MCF 10A (cell line): Measurements from ENCODE around the gene LRRTM1. TPM values are rescaled to one million over a fixed set of nuclear protein-coding genes. Genes with fewer than 3 reads are reported as not detected.

Experiments used
- Bru-seq: library from RNA; stranded (reverse); fragments of 400-500 nt; gene quantifications from one replicate; lab custom pipeline; 2021; lab: Mats Ljungman, UMichigan
- BruChase-seq, 2 experiments: library from RNA; stranded (reverse); fragments of 400-500 nt; gene quantifications; one replicate each; lab custom pipeline; 2021; lab: Mats Ljungman, UMichigan
- BruUV-seq: library from RNA; stranded (reverse); fragments of 400-500 nt; replicated peaks from 2 replicates; lab custom pipeline; 2021; lab: Mats Ljungman, UMichigan
- CTCF ChIA-PET: fragments of 300-600 bp; sonication (Branson Sonifier 250); formaldehyde crosslinking; extraction: SDS; loops from one replicate; lab custom pipeline; 2021; ENCODE audit warnings: antibody characterized with exemption, inconsistent platforms; lab: Yijun Ruan, JAX
- POLR2A ChIA-PET: fragments of 300-600, 350-650 bp; sonication (Branson Sonifier 250); formaldehyde crosslinking; extraction: SDS; loops from one replicate; lab custom pipeline; 2020; ENCODE audit warnings: antibody characterized with exemption, inconsistent platforms; lab: Yijun Ruan, JAX
- DNase-seq: peaks from one replicate; pipeline ENCODE4 v3.0.0-alpha.2; 2018; ENCODE audit not compliant: unreplicated experiment
- H3K27ac Mint-ChIP-seq: one replicate; pipeline ENCODE4 v1.8.0; 2022; ENCODE audit warnings: mild to moderate bottlenecking, low read depth, mixed read lengths; ENCODE audit not compliant: unreplicated experiment
- H3K27me3 Mint-ChIP-seq: one replicate; pipeline ENCODE4 v1.8.0; 2022; ENCODE audit warnings: mixed read lengths; ENCODE audit not compliant: insufficient read depth, unreplicated experiment
- H3K36me3 Mint-ChIP-seq: one replicate; pipeline ENCODE4 v1.8.0; 2022; ENCODE audit warnings: mild to moderate bottlenecking, moderate library complexity, mixed read lengths; ENCODE audit not compliant: insufficient read depth, unreplicated experiment
- H3K4me1 Mint-ChIP-seq: one replicate; pipeline ENCODE4 v1.8.0; 2022; ENCODE audit warnings: mixed read lengths; ENCODE audit not compliant: insufficient read depth, unreplicated experiment
- H3K4me3 Mint-ChIP-seq: one replicate; pipeline ENCODE4 v1.8.0; 2022; ENCODE audit warnings: mild to moderate bottlenecking, moderate library complexity, mixed read lengths; ENCODE audit not compliant: unreplicated experiment
- H3K9me3 Mint-ChIP-seq: one replicate; pipeline ENCODE4 v1.8.0; 2022; ENCODE audit warnings: mixed read lengths; ENCODE audit not compliant: unreplicated experiment
- intact Hi-C: fragments of 100-400 bp; cut with micrococcal nuclease; formaldehyde crosslinking; loops from 2 replicates; pipeline ENCODE4 v1.14.1; 2022
- long read RNA-seq: library from polyadenylated mRNA; stranded (forward); transcript quantifications from one replicate; pipeline ENCODE4 v2.0.0, GENCODE V29; 2022
- total RNA-seq: library from RNA; stranded (reverse); gene quantifications from 2 replicates; pipeline ENCODE4 v1.2.3, GENCODE V29; 2022
- TF ChIP-seq, protein P1 (sequence below): fragments of 200-600 bp; IDR thresholded peaks from one replicate; pipeline ENCODE4 v1.8.0; 2022; ENCODE audit warnings: antibody characterized with exemption, mild to moderate bottlenecking; ENCODE audit not compliant: unreplicated experiment

The LRRTM1 gene, protein sequence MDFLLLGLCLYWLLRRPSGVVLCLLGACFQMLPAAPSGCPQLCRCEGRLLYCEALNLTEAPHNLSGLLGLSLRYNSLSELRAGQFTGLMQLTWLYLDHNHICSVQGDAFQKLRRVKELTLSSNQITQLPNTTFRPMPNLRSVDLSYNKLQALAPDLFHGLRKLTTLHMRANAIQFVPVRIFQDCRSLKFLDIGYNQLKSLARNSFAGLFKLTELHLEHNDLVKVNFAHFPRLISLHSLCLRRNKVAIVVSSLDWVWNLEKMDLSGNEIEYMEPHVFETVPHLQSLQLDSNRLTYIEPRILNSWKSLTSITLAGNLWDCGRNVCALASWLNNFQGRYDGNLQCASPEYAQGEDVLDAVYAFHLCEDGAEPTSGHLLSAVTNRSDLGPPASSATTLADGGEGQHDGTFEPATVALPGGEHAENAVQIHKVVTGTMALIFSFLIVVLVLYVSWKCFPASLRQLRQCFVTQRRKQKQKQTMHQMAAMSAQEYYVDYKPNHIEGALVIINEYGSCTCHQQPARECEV
- total RNA-seq (not detected in 2 replicates), Bru-seq, nascent RNA (not detected), BruChase-seq, experiment 1, labeled RNA remaining after a 6-hour chase (not detected), BruChase-seq, experiment 2, labeled RNA remaining after a 2-hour chase (not detected)
- long read RNA-seq, result 0 reads

DNA sequence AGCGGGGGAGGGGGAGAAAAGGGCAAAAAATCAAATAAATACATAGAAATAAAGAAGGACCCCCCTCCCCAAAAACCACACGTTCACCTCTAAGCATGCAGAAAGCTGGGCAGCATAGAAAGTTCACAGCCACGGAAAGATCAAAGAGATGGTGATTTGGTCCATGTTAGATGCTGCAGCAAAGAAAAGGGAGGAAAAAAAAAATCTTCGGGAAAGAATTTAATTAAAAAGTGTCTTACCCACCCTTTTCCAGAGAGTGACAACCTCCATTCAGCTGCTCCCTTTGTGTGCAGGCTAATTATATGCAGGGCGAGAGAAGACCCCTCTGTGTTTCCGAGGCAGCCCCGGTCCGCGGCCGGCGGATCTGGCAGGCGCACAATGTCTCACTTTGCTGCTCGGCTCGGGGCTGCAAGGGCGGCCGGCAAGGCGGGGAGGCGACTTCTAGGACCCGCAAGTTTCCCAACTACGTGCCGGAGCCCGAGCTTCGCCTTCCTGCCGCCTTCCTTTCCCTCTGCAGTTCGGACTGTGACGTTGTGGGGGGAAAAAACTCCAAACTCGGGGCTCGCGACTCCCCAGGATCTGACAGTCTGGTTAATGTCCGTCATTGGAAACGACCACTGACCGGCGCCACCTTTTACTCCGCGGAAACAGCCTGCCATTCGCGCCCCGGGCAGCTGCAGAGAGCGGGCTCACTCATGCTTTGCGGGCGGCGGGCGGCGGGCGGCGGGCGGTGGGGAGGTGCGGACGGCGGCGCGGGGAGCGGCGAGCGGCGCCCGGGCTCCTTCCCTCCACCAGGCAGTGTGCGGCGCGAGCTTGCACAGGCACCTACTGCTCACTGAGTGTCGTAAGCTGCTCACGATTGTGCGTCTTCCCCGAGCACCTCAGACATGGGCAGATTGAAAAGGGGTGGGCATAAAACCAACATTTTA lies at the start of gene LRRTM1:
LRRTM1 (minus strand) TSS at position 844 of the 929 bp plus-strand sequence. CDS start 933 bp downstream, outside the sequence.
- Mint-ChIP-seq H3K36me3 (no peaks in the 10 kb centered on the region), H3K4me1 (no peaks in the 10 kb centered on the region), H3K27ac (no peak within 1 kb of the TSS), H3K27me3 (peaks cover 11% of the 10 kb centered on the region), H3K4me3 (no peak within 1 kb of the TSS), H3K9me3 (no peaks in the 10 kb centered on the region)
- BruUV-seq, result no TSS peak
- intact Hi-C loops, result no loop called here
- TF ChIP-seq, protein P1, sequence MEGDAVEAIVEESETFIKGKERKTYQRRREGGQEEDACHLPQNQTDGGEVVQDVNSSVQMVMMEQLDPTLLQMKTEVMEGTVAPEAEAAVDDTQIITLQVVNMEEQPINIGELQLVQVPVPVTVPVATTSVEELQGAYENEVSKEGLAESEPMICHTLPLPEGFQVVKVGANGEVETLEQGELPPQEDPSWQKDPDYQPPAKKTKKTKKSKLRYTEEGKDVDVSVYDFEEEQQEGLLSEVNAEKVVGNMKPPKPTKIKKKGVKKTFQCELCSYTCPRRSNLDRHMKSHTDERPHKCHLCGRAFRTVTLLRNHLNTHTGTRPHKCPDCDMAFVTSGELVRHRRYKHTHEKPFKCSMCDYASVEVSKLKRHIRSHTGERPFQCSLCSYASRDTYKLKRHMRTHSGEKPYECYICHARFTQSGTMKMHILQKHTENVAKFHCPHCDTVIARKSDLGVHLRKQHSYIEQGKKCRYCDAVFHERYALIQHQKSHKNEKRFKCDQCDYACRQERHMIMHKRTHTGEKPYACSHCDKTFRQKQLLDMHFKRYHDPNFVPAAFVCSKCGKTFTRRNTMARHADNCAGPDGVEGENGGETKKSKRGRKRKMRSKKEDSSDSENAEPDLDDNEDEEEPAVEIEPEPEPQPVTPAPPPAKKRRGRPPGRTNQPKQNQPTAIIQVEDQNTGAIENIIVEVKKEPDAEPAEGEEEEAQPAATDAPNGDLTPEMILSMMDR, result no peak
- CTCF ChIA-PET, result interaction anchor here (0.6 to 1.2 kb wide), 3 partner anchors 22 to 83 kb away, joined by 3 to 4 read pairs (median 3); no protein-coding TSS in a partner anchor
- POLR2A ChIA-PET, result no interaction called here
- DNase-seq, result no peak

DNA sequence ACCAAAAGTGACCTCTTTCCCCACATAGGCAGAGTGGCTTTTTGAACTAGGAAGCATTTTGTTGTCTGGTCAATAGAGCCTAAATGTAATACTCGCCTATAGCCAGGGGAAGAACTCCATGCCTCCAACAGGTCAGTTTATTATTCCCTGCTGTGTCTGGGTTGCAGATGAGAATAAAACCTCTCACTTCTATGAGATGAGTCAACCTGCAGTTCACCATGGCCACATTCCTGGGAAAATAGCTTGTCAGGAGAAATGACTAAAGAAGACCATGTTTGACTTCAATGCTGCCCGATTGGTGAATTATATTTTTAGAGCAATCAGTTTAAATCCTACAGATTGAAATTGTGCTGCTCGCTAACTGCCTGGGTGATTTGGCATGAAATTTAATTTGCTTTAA lies 46.7 kb upstream of the LRRTM1 start:
- intact Hi-C loops, result no loop called here
- POLR2A ChIA-PET, result no interaction called here

DNA sequence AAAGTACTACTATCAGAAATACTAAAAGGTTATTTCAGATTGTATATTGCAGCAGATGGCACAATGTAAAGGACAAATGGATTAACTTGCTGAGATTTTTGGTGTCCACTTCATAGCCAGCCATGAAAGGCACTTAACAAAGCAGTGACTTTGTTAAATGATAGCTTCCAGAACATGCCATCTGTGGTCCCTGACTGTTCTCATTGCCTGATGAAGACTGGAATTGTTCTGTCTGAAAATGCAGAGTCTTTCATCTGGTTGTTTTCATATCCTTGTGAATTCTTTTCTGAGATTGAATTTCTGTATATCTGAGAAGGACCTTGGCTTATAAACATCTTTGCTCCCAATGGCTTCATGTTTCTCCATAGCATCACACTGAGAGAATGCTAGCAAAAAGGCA lies 44.4 kb upstream of the LRRTM1 start:
- Mint-ChIP-seq H3K27ac (no peak overlapping the region), H3K4me3 (no peak overlapping the region), H3K36me3 (no peaks in the 10 kb centered on the region), H3K9me3 (no peaks in the 10 kb centered on the region), H3K4me1 (no peaks in the 10 kb centered on the region), H3K27me3 (no peaks in the 10 kb centered on the region)
- intact Hi-C loops, result no loop called here
- no TSS peak for BruUV-seq
- TF ChIP-seq, protein P1, result no peak
- no peak for DNase-seq
- ChIA-PET POLR2A (no interaction called here), CTCF (interaction anchor here (0.6 to 1.0 kb wide), 3 partner anchors 35 to 1545 kb away, joined by 3 to 5 read pairs (median 3); no protein-coding TSS in a partner anchor)

More for the DNA sequence above, 46.7 kb upstream of the LRRTM1 start:
- no peak overlapping the region for H3K4me3 Mint-ChIP-seq
- no peaks in the 10 kb centered on the region for H3K9me3 Mint-ChIP-seq
- H3K36me3 Mint-ChIP-seq, result no peaks in the 10 kb centered on the region
- CTCF ChIA-PET, result no interaction called here
- TF ChIP-seq, protein P1, result no peak
- no peak overlapping the region for H3K27ac Mint-ChIP-seq
- no TSS peak for BruUV-seq
- no peaks in the 10 kb centered on the region for H3K4me1 Mint-ChIP-seq
- DNase-seq, result no peak
- no peaks in the 10 kb centered on the region for H3K27me3 Mint-ChIP-seq
